EL (cell line): Measurements from ENCODE around the gene DNAJB6.

Experiments used
- DNase-seq: peaks from one replicate; pipeline ENCODE4 v3.0.0-alpha.2; 2016

The DNAJB6 gene

GRCh38 chr7:157431173-157431950 is 94.6 kb downstream of the DNAJB6 start:
- DNase-seq: no peak

- no peak for DNase-seq
Observed at GRCh38 chr7:157431951-157432540, 95.2 kb downstream of the DNAJB6 start.

DNA sequence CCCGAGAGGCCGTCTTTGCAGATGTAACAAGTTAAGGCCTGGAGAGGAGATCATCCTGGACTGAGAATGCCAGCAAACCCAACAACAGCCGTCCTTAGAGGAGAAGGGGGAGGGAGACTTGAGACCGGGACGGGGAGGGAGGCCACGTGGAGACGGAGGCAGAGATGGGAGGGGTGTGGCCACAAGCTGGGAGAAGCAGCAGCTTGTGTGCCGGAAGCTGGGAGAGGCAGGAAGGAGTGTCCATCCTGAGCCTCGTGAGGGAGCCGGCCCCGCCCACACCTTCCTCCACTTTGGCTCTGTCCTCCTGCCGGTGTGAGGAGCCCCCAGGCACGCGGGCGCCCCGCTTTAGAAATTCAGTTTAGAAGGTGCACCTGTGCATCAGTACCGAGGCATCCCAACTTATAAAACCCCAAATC is 95.7 kb downstream of the DNAJB6 start:
- DNase-seq: peak; percentile 71

GRCh38 chr7:157432957-157433576 is 96.3 kb downstream of the DNAJB6 start:
- DNase-seq: peak; percentile 33

GRCh38 chr7:157433628-157434027 is 96.8 kb downstream of the DNAJB6 start:
- DNase-seq: no peak

DNA sequence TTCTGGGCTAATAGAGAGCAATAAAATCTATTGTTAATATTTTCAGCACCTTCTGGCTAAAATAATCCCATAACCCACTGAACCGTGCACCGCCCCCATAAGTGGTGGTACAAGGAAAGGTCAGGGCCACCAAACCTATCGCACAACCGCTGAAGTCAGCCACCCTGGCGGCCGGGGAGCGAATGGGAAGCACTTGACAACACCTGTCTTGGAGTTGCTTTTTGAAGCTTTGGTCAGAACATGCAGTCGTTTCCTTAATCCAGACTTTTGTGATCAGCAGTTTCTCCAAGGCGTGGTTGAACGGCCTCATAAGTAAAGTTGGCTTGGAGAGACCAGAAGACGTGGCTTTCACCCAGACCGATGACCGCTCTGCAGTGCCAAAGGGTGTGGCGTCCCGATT is 97.4 kb downstream of the DNAJB6 start:
- no peak for DNase-seq

DNA sequence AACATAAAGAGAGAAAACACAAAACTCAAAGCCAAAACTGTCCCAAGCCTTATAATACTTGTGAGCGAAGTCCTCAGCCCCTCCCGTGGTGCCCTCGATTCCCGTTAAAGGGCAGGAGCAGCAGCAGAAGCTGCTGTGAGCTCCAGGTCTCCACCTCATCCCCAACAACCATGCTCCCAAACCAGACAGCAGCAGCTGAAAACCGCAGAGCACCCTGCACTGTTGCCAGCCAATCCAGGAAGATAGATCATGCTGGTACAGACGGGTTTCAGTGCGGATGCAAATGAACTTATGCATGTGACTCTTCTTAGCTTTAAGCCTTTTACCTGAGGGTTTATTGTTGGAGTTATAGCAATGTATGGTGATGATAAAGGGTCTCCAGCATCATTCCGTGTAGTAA is 97.9 kb downstream of the DNAJB6 start:
- DNase-seq: no peak

DNA sequence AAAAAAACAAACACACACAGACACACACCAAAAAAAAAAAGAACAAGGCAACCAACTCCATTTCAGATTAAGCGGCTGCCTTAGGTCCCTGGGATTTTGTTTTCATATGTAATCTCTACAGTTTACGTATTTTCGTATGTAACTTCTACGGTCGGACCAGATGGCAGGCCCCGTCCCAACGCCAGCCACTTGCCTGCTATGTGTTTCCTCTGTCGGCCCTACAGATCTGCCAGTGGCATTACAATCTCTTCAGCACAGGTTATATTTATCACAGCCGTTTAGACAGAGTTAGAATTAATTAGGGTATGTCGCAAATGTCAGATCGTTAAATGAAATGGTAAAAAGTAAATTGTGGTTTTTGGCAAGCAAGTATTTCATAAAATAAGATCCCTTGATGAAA is 99.3 kb downstream of the DNAJB6 start:
- DNase-seq: no peak

DNA sequence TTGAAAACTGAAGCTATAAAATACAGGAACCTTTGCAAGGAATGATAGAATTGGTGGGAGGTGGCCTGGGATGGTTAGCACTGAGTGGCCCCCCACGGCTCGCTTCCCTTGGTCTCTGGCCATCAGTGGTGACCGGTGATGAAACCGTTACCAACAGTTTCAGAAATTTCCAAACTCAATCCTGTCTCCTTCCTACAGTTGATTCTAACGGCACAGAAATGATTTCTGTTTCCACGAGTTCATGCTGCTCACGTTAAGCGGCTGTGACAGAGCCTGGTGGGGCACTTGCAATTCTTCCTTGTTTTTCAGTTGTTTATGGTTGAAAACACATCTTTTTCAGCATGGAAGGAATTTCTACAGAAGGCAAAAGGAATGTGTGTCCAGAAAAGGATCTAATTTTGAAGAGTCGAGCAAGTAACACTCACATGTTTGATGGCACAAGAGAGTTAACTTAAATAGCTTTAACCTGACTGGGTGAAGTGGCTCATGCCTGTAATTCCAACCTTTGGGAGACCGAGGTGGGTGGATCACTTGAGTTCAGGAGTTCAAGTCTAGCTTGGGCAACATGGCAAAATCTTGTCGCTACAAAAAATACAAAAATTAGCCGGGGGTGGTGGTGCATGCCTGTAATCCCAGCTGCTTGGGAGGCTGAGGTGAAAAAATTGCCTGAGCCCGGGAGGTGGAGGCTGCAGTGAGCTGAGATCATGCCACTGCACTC is 100.1 kb downstream of the DNAJB6 start:
- no peak for DNase-seq

DNA sequence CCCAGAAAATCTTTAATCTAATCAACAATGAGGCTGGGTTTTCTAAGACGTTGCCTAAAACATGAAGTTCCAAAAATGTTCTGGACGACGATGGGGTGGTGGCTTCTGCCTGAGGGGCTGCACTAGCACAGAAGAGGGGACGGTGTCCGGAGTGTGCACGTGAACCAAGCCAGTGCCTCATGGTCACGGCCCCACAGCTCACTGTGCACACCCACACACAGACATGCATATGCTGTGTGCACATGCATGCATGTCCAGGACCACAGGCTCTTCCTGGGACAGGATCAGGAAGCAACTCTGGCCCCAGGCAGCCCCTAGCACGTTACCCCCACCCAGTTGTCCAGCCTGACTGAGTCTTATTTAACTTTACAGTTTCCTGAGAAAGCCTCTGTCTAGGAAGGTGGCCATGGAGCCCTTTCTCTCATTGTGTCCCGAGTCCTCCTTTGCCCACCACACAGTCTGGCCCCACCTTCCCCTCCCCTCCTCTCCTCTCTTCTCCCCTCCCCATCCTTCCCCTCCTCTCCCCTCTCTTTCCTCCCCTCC is 100.8 kb downstream of the DNAJB6 start:
- DNase-seq: no peak

GRCh38 chr7:157438121-157439025 is 101.6 kb downstream of the DNAJB6 start:
- DNase-seq: no peak

GRCh38 chr7:157439149-157439548 is 102.3 kb downstream of the DNAJB6 start:
- DNase-seq: no peak

- DNase-seq: no peak
Observed at GRCh38 chr7:157439761-157440160, 103.0 kb downstream of the DNAJB6 start.

GRCh38 chr7:157440346-157441022 is 103.7 kb downstream of the DNAJB6 start:
- DNase-seq: no peak

DNA sequence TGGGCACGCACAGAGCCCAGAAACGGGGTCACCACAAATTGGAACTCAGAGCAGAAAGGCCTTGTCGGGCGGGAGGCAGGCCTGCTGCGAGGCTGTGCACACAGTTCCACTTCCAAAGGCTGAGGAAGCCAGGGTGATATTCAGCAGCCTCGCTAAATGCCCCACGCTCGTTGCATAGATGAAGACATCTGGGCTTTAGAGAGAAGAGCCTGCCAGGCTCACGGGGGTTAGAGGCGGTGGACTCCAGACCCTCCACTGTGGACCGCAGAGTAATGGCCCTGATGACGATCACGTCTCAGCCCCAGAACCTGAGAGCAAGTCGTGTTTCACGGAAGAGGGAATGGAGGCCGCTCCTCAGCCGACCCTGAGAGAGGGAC is 104.2 kb downstream of the DNAJB6 start:
- DNase-seq: no peak

GRCh38 chr7:157442456-157442855 is 105.7 kb downstream of the DNAJB6 start:
- no peak for DNase-seq

DNA sequence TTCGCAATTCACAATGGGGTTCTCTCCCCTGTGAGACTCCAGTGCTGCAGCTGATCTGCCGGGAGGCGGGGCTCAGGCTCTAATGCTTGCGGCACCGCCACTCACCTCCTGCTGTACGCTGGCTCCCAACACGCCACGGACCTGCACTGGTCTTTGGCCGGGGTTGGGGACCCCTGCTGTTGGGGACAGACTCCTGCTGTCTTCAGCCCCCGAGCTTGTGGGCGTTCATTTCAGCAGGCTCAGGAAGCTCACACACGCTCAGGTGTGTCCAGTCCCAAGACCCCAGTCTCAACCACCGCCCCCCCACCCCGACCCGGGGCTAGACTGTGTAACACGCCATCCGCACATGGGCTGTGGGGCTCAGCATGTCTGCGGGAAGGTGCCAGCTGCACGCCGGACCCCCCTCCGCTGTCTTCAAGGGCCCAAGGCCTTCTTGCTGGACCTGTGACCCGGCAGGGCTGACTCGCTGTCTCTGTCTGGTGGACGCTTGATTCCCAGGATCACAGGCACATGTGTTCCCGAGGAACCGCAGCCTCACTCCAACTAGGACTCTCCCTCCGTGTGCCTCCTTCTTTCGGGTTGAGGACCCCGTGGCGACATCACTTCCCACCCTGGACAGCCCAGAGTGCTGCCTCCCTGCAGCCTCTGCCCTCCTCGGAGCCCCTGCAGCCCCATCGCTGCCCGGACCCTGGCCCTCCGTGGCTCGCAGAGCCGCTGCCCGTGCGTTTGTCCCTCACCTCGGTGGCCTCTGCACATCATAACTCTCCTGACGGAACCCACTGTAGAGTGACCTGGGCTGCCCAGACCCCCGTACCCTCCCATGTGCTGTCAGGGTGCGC is 106.4 kb downstream of the DNAJB6 start:
- no peak for DNase-seq

- DNase-seq: no peak
Observed at GRCh38 chr7:157444011-157444842, 107.4 kb downstream of the DNAJB6 start.

GRCh38 chr7:157444843-157445135 is 108.0 kb downstream of the DNAJB6 start:
- DNase-seq: no peak
